PFSK-1 (cell line): Measurements from ENCODE around the gene LRMDA.

Experiments used
- FOXP2 ChIP-seq: optimal IDR thresholded peaks from 2 replicates; pipeline ENCODE3; 2011; ENCODE audit warnings: borderline replicate concordance, control low read depth, inconsistent platforms; ENCODE audit not compliant: insufficient read depth; ENCODE audit errors: extremely low read length, extremely low read depth
- POLR2AphosphoS5 ChIP-seq: IDR thresholded peaks from 2 replicates; pipeline ENCODE4 v1.6.1; 2012; ENCODE audit warnings: low read depth, mild to moderate bottlenecking, control low read depth, low read length, moderate library complexity
- SIN3A ChIP-seq: IDR thresholded peaks from 2 replicates; pipeline ENCODE4 v1.6.1; 2012; ENCODE audit warnings: mild to moderate bottlenecking, low read length, moderate library complexity, borderline replicate concordance; ENCODE audit not compliant: insufficient read depth
- TAF1 ChIP-seq: IDR thresholded peaks from 2 replicates; pipeline ENCODE4 v1.6.1; 2012; ENCODE audit warnings: low read length, control low read depth, borderline replicate concordance; ENCODE audit not compliant: insufficient read depth
- TF ChIP-seq, protein P1 (sequence below), 2 experiments: IDR thresholded peaks; 2 replicates each; pipeline versions ENCODE4 v1.6.1 to v1.8.0; 2011 to 2012; ENCODE audit warnings: low read depth in 2 of 2, low read length in 2 of 2, control low read depth in 1 of 2, inconsistent platforms in 1 of 2, mild to moderate bottlenecking in 1 of 2, moderate library complexity in 1 of 2; ENCODE audit not compliant: insufficient read depth in 1 of 2

DNA sequence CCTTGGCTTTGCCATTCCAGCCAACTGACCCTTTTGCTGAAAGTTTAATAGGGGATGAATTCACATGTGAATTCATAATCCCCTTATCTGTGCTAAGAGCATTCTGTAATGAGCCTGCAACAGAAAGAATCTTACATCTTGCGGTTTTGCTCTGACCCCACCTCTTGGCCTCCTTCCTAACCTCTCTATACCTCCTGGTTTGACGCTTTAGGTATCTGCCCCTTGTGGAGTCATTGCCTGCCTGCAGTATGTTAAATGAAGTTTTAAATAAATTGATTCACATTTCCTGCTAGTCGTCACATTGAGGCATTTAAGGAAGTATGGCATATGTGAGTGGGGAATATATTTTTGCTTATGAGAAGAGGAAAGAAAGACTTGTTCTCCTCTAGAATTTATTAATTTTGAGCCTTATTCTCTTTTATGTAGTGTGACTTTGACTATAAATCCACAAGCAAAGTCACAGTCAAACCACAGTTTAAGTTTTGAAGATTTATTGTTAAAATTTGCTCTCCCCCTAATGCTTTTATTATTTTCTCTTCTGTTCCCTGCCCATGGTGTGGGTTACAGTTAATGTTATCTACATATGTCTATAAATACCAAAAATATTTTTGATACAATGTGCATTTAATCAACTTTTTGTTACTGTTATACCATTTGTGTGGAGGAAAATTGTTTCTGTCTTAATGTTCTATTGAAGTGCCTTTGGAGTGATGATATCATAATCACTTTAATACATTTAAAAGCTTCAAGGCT is 60.9 kb downstream of the LRMDA start:
- TF ChIP-seq, protein P1, sequence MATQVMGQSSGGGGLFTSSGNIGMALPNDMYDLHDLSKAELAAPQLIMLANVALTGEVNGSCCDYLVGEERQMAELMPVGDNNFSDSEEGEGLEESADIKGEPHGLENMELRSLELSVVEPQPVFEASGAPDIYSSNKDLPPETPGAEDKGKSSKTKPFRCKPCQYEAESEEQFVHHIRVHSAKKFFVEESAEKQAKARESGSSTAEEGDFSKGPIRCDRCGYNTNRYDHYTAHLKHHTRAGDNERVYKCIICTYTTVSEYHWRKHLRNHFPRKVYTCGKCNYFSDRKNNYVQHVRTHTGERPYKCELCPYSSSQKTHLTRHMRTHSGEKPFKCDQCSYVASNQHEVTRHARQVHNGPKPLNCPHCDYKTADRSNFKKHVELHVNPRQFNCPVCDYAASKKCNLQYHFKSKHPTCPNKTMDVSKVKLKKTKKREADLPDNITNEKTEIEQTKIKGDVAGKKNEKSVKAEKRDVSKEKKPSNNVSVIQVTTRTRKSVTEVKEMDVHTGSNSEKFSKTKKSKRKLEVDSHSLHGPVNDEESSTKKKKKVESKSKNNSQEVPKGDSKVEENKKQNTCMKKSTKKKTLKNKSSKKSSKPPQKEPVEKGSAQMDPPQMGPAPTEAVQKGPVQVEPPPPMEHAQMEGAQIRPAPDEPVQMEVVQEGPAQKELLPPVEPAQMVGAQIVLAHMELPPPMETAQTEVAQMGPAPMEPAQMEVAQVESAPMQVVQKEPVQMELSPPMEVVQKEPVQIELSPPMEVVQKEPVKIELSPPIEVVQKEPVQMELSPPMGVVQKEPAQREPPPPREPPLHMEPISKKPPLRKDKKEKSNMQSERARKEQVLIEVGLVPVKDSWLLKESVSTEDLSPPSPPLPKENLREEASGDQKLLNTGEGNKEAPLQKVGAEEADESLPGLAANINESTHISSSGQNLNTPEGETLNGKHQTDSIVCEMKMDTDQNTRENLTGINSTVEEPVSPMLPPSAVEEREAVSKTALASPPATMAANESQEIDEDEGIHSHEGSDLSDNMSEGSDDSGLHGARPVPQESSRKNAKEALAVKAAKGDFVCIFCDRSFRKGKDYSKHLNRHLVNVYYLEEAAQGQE (IDR thresholded peaks at IDR 0.05; ENCODE audit: insufficient read depth in 1 of 2, low read depth in 2 of 2, low read length in 2 of 2): no peak
- TF ChIP-seq POLR2AphosphoS5 (no peak), SIN3A (no peak), TAF1 (no peak), FOXP2 (no peak)
